UCSD-AML1 (cell line): ENCODE results near the gene TSPAN9.

ENCODE experiments used
- DNase-seq: peaks from one replicate; lab custom pipeline; 2025; ENCODE audit not compliant: unreplicated experiment; lab: John Stamatoyannopoulos, UW

The TSPAN9 gene

GRCh38 chr12:3158851-3159465 lies 81.8 kb downstream of the TSPAN9 start:
- no peak for DNase-seq

- no peak for DNase-seq
These were observed 82.9 kb downstream of the TSPAN9 start for GRCh38 chr12:3160081-3160480.

DNA sequence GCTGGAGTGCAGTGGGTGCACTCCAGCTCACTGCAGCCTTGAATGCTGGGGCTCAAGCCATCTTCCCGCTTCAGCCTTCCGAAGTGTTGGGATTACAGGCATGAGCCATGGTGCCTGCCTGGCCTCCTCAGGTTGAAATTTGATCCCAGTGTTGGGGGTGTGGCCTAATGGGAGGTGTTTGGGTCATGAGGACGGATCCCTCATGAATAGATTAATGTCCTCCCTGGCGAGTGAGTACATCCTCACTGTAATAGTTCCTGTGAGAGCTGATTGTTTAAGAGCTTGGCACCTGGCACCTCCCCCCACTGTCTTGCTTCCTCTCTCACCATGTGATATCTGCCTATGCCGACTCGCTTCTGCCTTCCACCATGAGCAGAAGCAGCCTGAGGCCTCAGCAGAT lies 84.7 kb downstream of the TSPAN9 start:
- DNase-seq, result no peak

- no peak for DNase-seq
These were observed 87.4 kb downstream of the TSPAN9 start for GRCh38 chr12:3164454-3165077.

DNA sequence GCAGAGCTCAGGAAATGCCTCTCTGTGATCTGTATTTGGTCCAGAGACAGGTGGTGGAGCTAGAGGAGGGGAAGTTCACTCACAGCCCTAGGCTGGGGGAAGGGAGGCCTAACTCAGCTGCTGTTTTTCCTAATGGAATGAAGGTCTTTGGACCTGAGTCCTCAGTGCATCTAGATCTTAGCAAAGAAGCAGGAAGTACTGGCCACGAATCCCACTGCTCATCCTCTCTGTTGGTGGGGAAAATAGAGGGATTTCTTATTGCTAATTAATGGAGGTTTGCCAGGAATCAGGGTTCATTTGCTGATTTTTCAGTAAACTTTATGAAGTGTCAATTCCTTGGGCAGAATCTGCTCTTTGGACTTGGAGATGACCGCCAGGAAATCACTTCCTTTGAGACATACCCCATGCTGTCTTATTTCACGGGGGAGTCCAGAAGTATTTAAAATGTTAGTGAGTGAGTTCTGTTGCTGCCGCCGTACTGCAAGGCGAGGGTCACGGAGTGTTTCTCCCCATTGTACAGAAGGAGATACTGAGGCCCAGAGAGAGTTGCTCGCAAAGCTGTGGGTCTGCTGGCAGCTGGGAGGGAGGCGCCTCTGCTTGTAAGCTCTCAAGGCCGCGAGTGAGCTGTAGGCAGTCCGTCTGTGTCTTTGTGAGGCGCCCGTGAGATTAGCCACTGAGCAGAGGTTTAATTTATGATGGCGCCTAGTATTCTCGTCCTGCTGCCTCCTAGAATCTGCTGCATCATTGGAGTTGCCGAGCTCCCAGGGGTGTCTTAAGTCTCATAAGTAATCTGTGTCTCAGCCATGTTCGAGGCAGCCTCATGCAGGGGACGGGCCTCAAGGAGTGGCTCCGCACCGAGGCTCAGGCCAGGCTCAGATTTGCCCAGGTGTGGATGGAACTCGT lies 88.2 kb downstream of the TSPAN9 start:
- DNase-seq, result no peak

DNA sequence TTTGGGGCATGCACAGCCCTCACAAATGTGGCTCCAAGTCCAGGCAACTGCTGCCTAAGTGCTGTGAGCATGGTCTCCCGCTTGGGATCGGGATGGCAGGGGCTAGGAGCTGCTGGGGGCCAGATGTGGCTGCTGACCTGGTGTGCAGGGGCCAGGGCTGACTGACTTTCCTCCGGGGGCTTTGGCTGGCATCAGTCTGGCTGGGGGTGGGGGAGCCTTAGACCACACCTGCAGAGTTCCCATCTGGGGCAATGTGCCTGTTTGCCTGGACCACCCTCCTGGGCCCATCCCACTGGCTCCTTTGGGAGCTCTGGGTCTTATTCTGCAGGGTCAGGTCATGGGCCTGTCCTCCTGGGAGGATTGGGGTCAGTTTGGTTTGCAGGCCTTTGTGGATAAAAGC lies 90.5 kb downstream of the TSPAN9 start:
- no peak for DNase-seq

DNA sequence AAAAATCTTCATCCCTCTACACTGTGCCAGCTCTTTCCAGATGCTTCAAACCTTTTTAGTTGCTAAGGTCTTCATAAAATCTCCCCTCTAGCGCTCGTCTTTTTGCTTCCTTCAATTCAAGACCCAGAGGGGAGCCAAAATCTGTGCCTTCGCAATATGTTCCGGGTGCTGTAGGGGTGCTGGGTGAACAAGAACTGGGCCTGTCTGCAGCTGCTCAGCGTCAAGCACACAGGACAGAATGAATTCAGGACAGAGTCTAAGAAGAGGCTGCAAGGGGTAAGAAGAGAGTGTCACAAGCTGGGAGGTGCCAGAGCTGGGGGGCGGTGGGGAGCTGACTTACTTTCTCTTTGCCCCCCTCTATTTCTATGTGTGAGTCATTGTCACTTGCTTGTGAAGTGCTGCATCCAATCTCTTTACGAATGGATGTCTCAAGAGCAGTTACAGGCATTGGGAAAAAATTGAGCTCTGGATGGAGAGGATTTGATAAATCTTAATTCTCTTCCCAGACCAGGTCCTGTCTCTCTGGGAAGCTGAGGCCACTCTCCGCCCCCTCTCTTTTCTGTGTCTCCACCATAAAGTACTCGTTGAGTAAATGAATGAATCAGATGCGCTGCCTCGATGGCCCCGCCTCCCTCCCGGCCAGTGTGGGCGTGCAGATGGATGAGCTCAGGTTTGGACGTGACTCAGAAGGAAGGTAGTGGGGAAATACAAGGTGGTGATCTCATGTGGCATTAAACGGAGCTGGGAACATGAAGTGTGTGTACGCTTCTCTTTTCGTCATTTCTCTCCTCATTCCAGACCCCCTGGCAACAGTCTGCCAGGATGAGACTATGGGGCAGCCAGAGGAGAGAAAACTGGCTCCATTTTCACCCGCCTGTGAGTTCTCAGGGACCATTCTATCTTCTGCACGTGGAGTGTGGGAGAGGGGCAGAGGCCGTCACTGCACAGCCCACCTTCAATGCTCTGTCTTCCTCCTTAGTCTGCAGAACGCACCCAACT lies 91.3 kb downstream of the TSPAN9 start:
- DNase-seq, result no peak

DNA sequence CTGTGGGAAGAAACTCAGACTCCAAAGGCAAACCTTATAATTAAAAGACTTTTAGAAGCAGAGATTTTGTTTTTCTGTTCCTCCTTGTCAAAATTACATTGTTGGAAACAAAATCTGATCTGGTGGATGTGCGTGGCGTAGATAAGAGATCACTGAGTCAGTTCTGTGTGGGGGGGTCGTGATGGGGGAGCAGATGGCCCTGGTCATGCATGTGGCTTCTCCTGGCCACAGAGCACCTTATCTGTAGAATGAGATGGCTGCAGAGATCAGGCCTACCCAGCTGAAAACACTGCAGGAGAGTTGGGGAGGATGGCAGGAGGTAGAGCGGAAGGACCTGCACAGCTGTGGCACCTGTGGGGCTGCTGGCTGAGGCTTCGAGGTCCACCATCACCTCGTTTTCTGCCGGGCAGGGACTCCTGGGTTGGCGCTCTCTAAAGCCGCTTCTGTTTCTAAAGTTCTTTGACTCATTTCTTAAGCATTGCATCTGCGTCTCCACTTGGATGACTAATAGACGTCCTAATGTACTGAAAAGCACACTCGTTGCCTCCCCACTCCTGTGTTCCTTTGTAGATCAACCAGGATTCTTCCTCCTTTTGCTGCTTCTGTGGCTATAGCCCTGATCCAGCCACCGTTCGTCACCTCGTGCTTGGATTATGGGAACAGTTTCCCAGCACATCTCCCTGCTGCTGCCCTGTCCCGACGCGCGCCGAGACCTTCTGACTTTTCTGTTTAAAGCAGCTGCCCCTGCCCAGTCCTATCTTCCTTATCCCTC lies 93.4 kb downstream of the TSPAN9 start:
- DNase-seq, result no peak

GRCh38 chr12:3171195-3171591 lies 94.0 kb downstream of the TSPAN9 start:
- DNase-seq, result no peak

GRCh38 chr12:3172124-3173007 lies 95.2 kb downstream of the TSPAN9 start:
- no peak for DNase-seq

- no peak for DNase-seq
These were observed 95.9 kb downstream of the TSPAN9 start for GRCh38 chr12:3173008-3173553.

- DNase-seq, result no peak
These were observed 96.7 kb downstream of the TSPAN9 start for GRCh38 chr12:3173912-3174311.

- no peak for DNase-seq
These were observed 98.1 kb downstream of the TSPAN9 start for GRCh38 chr12:3175238-3175637.

- no peak for DNase-seq
These were observed 99.6 kb downstream of the TSPAN9 start for GRCh38 chr12:3176754-3177153.

- DNase-seq, result no peak
These were observed 100.7 kb downstream of the TSPAN9 start for GRCh38 chr12:3177778-3178425.

DNA sequence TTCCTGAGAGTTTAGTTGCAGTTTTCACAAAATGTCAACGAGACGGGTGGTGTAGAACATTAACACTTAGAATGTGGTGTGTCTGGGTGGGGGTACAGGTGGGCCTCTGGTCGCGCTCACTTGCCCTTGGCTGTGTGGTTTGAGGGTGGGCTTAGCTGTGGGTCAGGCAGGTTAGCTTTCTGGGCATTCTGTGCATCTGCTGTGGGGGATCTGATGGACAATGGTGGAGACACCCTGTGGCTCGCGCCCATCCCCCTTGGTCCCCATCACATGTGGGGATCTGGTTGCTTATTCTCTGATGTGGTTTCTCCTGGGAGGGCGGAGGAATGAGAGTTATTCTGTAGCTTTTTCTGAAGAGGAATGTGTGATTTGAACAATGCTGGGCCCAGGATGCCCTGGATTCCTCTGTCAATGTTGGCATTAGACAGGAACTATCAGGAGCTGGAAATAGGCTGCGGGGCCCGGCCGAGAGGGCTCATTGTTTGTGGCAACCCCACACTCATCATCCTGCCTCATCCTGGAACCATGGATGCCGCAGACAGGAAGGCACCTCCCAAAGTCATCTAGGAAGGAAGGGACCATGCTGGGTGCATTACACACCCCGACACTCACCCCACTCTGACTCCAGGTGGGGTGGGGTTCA lies 101.6 kb downstream of the TSPAN9 start:
- DNase-seq, result no peak

- no peak for DNase-seq
These were observed 102.6 kb downstream of the TSPAN9 start for GRCh38 chr12:3179731-3180130.

DNA sequence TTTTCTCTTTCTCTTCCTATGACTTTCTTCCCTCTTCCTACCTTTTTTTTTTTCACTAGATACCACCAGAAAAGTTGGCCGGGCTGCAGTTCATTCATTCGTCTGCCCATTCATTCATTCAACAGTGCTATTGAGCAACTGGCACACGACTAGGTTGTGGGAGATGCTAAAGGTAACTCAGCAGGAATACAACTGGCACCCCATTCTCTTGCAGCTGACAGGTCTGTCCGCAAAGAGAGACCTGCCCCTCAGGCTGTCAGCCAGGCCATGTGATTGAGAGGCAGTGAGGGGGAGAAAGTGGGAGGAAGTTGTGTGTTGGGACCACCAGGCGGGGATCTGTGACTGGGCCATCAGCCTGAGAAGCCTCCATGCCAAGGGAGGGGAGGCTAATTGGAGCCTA lies 105.2 kb downstream of the TSPAN9 start:
- DNase-seq, result no peak
